SW480 (cell line): ENCODE measurements around the gene NUMA1.

Experiments used
- DNase-seq: peaks from one replicate; pipeline ENCODE4 v3.0.0-alpha.2; 2016; ENCODE audit warnings: low spot score

NUMA1 gene

GRCh38 chr11:72061739-72062396 is 18.5 kb downstream of the NUMA1 start:
- DNase-seq: no peak

- DNase-seq: no peak
These were observed 21.8 kb downstream of the NUMA1 start for GRCh38 chr11:72058416-72059034.

GRCh38 chr11:72048766-72049460 is 31.4 kb downstream of the NUMA1 start:
- DNase-seq: no peak

GRCh38 chr11:72045849-72046248 is 34.5 kb downstream of the NUMA1 start:
- no peak for DNase-seq

GRCh38 chr11:72042064-72042745 is 38.1 kb downstream of the NUMA1 start:
- DNase-seq: no peak

GRCh38 chr11:72041364-72042063 is 38.8 kb downstream of the NUMA1 start:
- no peak for DNase-seq

GRCh38 chr11:72040491-72041363 is 39.6 kb downstream of the NUMA1 start:
- no peak for DNase-seq

GRCh38 chr11:72039856-72040401 is 40.4 kb downstream of the NUMA1 start:
- DNase-seq: no peak

GRCh38 chr11:72039031-72039855 is 41.1 kb downstream of the NUMA1 start:
- no peak for DNase-seq

- no peak for DNase-seq
These were observed 41.9 kb downstream of the NUMA1 start for GRCh38 chr11:72038491-72038890.

- no peak for DNase-seq
These were observed 42.6 kb downstream of the NUMA1 start for GRCh38 chr11:72037554-72038311.

GRCh38 chr11:72036687-72037086 is 43.7 kb downstream of the NUMA1 start:
- DNase-seq: no peak

GRCh38 chr11:72030472-72031045 is 49.8 kb downstream of the NUMA1 start:
- DNase-seq: no peak

GRCh38 chr11:72026090-72026489 is 54.3 kb downstream of the NUMA1 start:
- DNase-seq: no peak

- DNase-seq: no peak
These were observed 56.1 kb downstream of the NUMA1 start for GRCh38 chr11:72024069-72024754.

GRCh38 chr11:72023335-72023734 is 57.0 kb downstream of the NUMA1 start:
- no peak for DNase-seq

- DNase-seq: no peak
These were observed 62.2 kb downstream of the NUMA1 start for GRCh38 chr11:72018171-72018570.

GRCh38 chr11:72015511-72016061 is 64.8 kb downstream of the NUMA1 start:
- no peak for DNase-seq
